GM23248 (cell line): ENCODE measurements around the gene CD7.

Experiments used
- EZH2 ChIP-seq: fragments of 200-600 bp; sonication (generic); IDR thresholded peaks from 2 replicates; pipeline ENCODE4 v1.6.1; 2018; ENCODE audit warnings: antibody characterized with exemption, mild to moderate bottlenecking; ENCODE audit not compliant: insufficient read depth, poor library complexity, severe bottlenecking
- EZH2phosphoT487 ChIP-seq: fragments of 200-600 bp; sonication (generic); IDR thresholded peaks from 2 replicates; pipeline ENCODE4 v1.6.1; 2018; ENCODE audit warnings: antibody characterized with exemption, moderate library complexity, mild to moderate bottlenecking, low read depth; ENCODE audit not compliant: insufficient read depth

DNA sequence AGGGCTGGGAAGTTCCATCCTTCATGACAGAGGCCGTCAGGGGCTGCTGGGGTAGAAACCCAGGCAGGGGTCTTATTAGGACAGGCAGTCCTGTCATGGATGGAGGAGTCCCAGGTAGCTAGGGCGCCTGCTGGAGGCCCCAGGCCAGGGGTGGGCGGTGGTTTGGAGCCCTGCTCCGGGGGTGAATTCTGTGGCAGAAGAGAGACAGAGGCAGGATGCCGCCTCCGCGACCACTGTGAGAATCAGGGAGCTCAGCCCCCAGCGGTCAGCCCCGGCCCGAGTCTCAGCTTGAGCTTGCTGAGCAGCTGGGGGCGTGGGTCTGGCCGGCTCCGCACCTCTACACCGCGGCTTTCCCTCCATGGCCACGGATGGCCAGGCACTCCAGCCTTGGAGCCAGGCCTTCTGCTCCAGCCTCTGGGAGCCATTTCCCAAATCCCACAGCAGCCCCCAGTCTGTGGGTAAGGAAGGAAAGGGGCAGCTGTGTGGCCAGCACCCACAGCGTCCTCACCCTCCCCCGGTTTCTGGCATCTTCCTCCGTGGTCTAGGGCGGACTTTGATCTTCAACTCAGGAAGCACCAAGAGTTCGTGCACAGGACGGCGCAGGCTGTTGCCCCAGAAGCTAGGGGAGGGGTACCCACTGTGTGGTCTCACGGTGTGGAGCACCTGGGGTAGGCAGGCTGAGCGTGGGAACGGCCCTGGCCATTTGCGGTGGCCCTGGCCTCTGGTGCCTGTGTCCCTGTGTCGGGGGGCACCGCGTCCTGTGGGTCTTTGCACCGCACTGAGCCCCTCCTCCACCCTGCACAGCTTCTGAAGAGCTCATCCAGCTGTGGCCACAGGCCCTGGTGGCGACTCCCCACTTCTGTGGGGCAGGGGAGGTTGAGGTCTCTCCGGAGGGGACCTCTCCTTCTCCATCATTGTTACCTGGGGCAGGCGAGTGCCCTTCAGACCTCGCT lies 14.1 kb downstream of the CD7 start:
- TF ChIP-seq EZH2phosphoT487 = no peak
- TF ChIP-seq EZH2 = no peak
